Neural cell (in vitro differentiated cells): Measurements from ENCODE around the gene RBM4. TPM values are rescaled to one million over a fixed set of nuclear protein-coding genes. Genes with fewer than 3 reads are reported as not detected.

Experiments used
- H2AFZ ChIP-seq: fragments of 200-600, 300-800 bp; sonication (generic), shearing (Covaris generic); 2 replicates; pipeline ENCODE4 v1.6.0; 2014; ENCODE audit warnings: low read depth, mild to moderate bottlenecking, antibody characterized with exemption, low read length, moderate library complexity
- H3F3A ChIP-seq: fragments of 200-600 bp; shearing (Covaris generic); 2 replicates; pipeline ENCODE4 v1.6.1; 2016; ENCODE audit warnings: mild to moderate bottlenecking, moderate library complexity, mixed read lengths, antibody characterized with exemption, low read length; ENCODE audit not compliant: insufficient read depth, poor library complexity, severe bottlenecking
- H3K27ac ChIP-seq: fragments of 200-600, 300-800 bp; sonication (generic), shearing (Covaris generic); 2 replicates; pipeline ENCODE4 v1.5.1; 2014; ENCODE audit warnings: mild to moderate bottlenecking, low read length, moderate library complexity
- H3K27me3 ChIP-seq: fragments of 300-800, 200-600 bp; sonication (generic), shearing (Covaris generic); 2 replicates; pipeline ENCODE4 v1.6.0; 2014; ENCODE audit warnings: mild to moderate bottlenecking, low read depth, low read length, moderate library complexity; ENCODE audit not compliant: insufficient read depth
- H3K36me3 ChIP-seq: fragments of 300-800, 200-600 bp; sonication (generic), shearing (Covaris generic); 2 replicates; pipeline ENCODE4 v1.5.1; 2014; ENCODE audit warnings: mild to moderate bottlenecking, antibody characterized with exemption, low read length, moderate library complexity; ENCODE audit not compliant: insufficient read depth
- H3K4me2 ChIP-seq: fragments of 300-800, 200-600 bp; sonication (generic), shearing (Covaris generic); 2 replicates; pipeline ENCODE4 v1.6.0; 2014; ENCODE audit warnings: mild to moderate bottlenecking, low read length
- H3K4me3 ChIP-seq: fragments of 300-800, 200-600 bp; sonication (generic), shearing (Covaris generic); 2 replicates; pipeline ENCODE4 v1.5.1; 2014; ENCODE audit warnings: mild to moderate bottlenecking, low read length, moderate library complexity
- H3K79me2 ChIP-seq: fragments of 200-600 bp; shearing (Covaris generic); replicated peaks from 2 replicates; pipeline ENCODE4 v1.6.0; 2014; ENCODE audit warnings: mild to moderate bottlenecking, low read length, moderate library complexity; ENCODE audit not compliant: insufficient read depth
- H3K9ac ChIP-seq: fragments of 300-800, 200-600 bp; sonication (generic), shearing (Covaris generic); 2 replicates; pipeline ENCODE4 v1.6.1; 2016; ENCODE audit warnings: mild to moderate bottlenecking, low read length, mixed read lengths
- H3K9me2 ChIP-seq: fragments of 200-600 bp; shearing (Covaris generic); 2 replicates; pipeline ENCODE4 v1.6.1; 2016; ENCODE audit warnings: mild to moderate bottlenecking, low read length, mixed read lengths; ENCODE audit not compliant: insufficient read depth
- H3K9me3 ChIP-seq: fragments of 200-600, 300-800 bp; sonication (generic), shearing (Covaris generic); 2 replicates; pipeline ENCODE4 v1.6.1; 2016; ENCODE audit warnings: mild to moderate bottlenecking, mixed run types, low read length, moderate library complexity, mixed read lengths
- H4K20me1 ChIP-seq: fragments of 200-600 bp; shearing (Covaris generic); 2 replicates; pipeline ENCODE4 v1.6.1; 2016; ENCODE audit warnings: mild to moderate bottlenecking, mixed run types; ENCODE audit not compliant: insufficient read depth
- EP300 ChIP-seq: fragments of 450-650 bp; conservative IDR thresholded peaks from 2 replicates; pipeline ENCODE4 v1.6.1; 2014; ENCODE audit warnings: antibody characterized with exemption, mild to moderate bottlenecking, moderate library complexity; ENCODE audit not compliant: poor library complexity, severe bottlenecking
- EZH2 ChIP-seq: fragments of 200-600, 300-800 bp; shearing (Covaris generic), sonication (generic); IDR thresholded peaks from 2 replicates; pipeline ENCODE4 v1.6.1; 2014; ENCODE audit warnings: antibody characterized with exemption, low read length, borderline replicate concordance, mild to moderate bottlenecking; ENCODE audit not compliant: insufficient read depth, poor library complexity, severe bottlenecking
- MXI1 ChIP-seq: fragments of 450-650 bp; conservative IDR thresholded peaks from 2 replicates; pipeline ENCODE4 v1.6.1; 2014; ENCODE audit warnings: antibody characterized with exemption, mild to moderate bottlenecking; ENCODE audit not compliant: poor library complexity, severe bottlenecking
- POLR2AphosphoS5 ChIP-seq: IDR thresholded peaks from 2 replicates; pipeline ENCODE4 v1.6.1; 2012
- RAD21 ChIP-seq: fragments of 450-650 bp; conservative IDR thresholded peaks from 2 replicates; pipeline ENCODE4 v1.6.1; 2014; ENCODE audit warnings: antibody characterized with exemption, mild to moderate bottlenecking, moderate library complexity
- REST ChIP-seq: IDR thresholded peaks from 2 replicates; pipeline ENCODE4 v1.6.1; 2012; ENCODE audit warnings: borderline replicate concordance
- SMC3 ChIP-seq: fragments of 450-650 bp; conservative IDR thresholded peaks from 2 replicates; pipeline ENCODE4 v1.6.1; 2014; ENCODE audit warnings: antibody characterized with exemption, mild to moderate bottlenecking, moderate library complexity; ENCODE audit not compliant: poor library complexity
- TAF1 ChIP-seq: IDR thresholded peaks from 2 replicates; pipeline ENCODE4 v1.6.1; 2012; ENCODE audit warnings: low read depth
- polyA plus RNA-seq: library from polyadenylated mRNA; depleted of rRNA; stranded (reverse); fragments of >200 nt; gene quantifications from 2 replicates; pipeline ENCODE4 v1.2.3, GENCODE V29; 2014
- TF ChIP-seq, protein P1 (sequence below): fragments of 450-650 bp; IDR thresholded peaks from 2 replicates; pipeline ENCODE4 v1.5.1; 2014; ENCODE audit warnings: antibody characterized with exemption, mild to moderate bottlenecking, moderate library complexity; ENCODE audit not compliant: poor library complexity, severe bottlenecking

RBM4 gene
- polyA plus RNA-seq, 1 donor from 2014 or later, result 456 TPM

GRCh38 chr11:66592457-66593302 is 45.8 kb upstream of the RBM4 start, which contains the start of the genes CCDC87 and CCS:
Gene CCDC87, minus strand, starts transcription at chr11:66593063. Its CDS starts 48 bp downstream, at chr11:66593015.
Gene CCS, plus strand, starts transcription at chr11:66593185. Its CDS starts 77 bp downstream, at chr11:66593262.
- H3K36me3 ChIP-seq, result no peaks in the 10 kb centered on the region
- H3K27me3 ChIP-seq, result no peaks in the 10 kb centered on the region
- H3K9me2 ChIP-seq, result no peaks in the 10 kb centered on the region
- peak within 1 kb of the TSS; percentile 94 for H2AFZ ChIP-seq
- H3K9me3 ChIP-seq, result peaks cover 18% of the 10 kb centered on the region
- H3K4me3 ChIP-seq, result peak within 1 kb of the TSS; percentile 70
- no peaks in the 10 kb centered on the region for H3F3A ChIP-seq
- peak within 1 kb of the TSS; percentile 66 for H3K27ac ChIP-seq
- peak within 1 kb of the TSS; percentile 39 for H3K4me2 ChIP-seq
- no peaks in the 10 kb centered on the region for H3K79me2 ChIP-seq
- no peaks in the 10 kb centered on the region for H4K20me1 ChIP-seq
- TF ChIP-seq MXI1 (peak; percentile 41), SMC3 (peak; percentile 18), TAF1 (no peak), EZH2 (no peak), EP300 (no peak), POLR2AphosphoS5 (peak; percentile 83), RAD21 (no peak), REST (no peak)
- TF ChIP-seq, protein P1, sequence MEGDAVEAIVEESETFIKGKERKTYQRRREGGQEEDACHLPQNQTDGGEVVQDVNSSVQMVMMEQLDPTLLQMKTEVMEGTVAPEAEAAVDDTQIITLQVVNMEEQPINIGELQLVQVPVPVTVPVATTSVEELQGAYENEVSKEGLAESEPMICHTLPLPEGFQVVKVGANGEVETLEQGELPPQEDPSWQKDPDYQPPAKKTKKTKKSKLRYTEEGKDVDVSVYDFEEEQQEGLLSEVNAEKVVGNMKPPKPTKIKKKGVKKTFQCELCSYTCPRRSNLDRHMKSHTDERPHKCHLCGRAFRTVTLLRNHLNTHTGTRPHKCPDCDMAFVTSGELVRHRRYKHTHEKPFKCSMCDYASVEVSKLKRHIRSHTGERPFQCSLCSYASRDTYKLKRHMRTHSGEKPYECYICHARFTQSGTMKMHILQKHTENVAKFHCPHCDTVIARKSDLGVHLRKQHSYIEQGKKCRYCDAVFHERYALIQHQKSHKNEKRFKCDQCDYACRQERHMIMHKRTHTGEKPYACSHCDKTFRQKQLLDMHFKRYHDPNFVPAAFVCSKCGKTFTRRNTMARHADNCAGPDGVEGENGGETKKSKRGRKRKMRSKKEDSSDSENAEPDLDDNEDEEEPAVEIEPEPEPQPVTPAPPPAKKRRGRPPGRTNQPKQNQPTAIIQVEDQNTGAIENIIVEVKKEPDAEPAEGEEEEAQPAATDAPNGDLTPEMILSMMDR, result peak; percentile 65
- H3K9ac ChIP-seq, result peak within 1 kb of the TSS; percentile 64

GRCh38 chr11:66593303-66593635 is 45.2 kb upstream of the RBM4 start:
- peak overlapping the region; percentile 94 for H2AFZ ChIP-seq
- TF ChIP-seq TAF1 (no peak), EZH2 (no peak), SMC3 (no peak), REST (no peak), RAD21 (no peak), MXI1 (no peak), EP300 (no peak), POLR2AphosphoS5 (no peak)
- TF ChIP-seq, protein P1, result no peak
- H3K79me2 ChIP-seq, result no peaks in the 10 kb centered on the region
- peak overlapping the region; percentile 70 for H3K4me3 ChIP-seq
- H3F3A ChIP-seq, result no peaks in the 10 kb centered on the region
- H4K20me1 ChIP-seq, result no peaks in the 10 kb centered on the region
- peak overlapping the region; percentile 39 for H3K4me2 ChIP-seq
- no peaks in the 10 kb centered on the region for H3K9me2 ChIP-seq
- H3K27ac ChIP-seq, result peak overlapping the region; percentile 66
- H3K36me3 ChIP-seq, result no peaks in the 10 kb centered on the region
- H3K27me3 ChIP-seq, result no peaks in the 10 kb centered on the region
- H3K9ac ChIP-seq, result peak overlapping the region; percentile 56
- H3K9me3 ChIP-seq, result peaks cover 18% of the 10 kb centered on the region
